ENCODE measurements around the gene AOPEP.

The AOPEP gene

DNA sequence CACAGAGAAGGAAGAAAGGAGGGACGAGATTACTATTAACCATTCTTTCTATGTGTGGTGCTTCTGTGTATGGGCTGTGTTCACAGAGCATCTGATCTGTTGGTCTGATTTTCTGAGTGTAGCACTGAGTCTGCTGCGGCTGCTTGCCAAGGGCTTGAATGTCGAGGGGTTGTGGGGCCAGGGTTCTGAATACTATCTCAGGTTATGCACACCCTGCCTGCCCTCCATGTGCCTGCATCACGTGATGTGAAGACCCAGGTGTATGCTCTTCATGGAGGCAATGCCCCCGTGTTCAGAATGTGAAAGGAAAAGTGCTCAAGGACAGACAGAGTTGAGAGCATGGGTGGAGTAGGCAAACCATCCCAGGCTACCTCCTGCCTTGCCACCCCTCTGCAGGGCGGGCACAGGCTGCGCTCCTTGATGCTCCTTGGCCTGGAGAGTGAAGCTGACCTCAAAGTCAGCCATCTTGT lies 336.1 kb downstream of the AOPEP start:
- no peak for DNase-seq (ENCODE audit: low read depth)

DNA sequence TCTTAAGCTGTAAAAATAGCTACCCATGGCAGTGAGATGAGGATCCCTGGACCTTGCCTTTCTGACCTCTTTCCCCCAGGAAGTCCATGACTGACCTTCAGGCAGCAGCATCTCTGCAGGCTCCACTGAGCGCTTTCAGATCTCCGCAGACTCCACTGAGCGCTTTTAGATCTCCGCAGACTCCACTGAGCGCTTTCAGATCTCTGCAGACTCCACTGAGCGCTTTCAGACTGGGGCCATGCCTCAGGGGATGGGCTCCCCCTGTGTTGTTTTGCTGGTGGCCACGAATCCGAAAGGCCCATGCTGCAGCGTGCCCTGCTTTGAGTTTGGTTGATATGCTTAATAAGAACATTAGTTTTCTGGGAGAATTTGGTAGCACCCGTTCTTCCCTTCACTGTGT lies 336.8 kb downstream of the AOPEP start:
- DNase-seq (ENCODE audit: low read depth), result no peak

DNA sequence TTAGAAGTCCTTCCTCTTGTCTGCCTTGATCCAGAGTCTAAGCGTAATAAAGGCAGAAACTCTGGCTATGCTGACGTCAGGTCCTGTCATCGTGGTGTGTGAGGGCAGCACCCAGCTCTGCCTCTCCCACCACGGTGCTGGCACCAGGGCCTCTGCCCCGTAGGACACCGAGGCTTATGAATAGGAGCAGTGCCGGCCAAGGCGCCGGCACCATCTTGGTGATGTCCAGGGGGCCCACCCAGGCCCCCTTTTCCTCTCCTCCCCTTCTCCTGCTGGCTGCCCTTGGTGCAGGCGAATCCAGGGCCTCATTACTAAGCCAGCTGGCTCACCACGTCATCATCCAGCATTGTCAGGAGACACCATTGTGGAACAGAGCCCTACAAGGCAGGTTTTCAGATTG lies 338.7 kb downstream of the AOPEP start:
- no peak for DNase-seq (ENCODE audit: low read depth)

DNA sequence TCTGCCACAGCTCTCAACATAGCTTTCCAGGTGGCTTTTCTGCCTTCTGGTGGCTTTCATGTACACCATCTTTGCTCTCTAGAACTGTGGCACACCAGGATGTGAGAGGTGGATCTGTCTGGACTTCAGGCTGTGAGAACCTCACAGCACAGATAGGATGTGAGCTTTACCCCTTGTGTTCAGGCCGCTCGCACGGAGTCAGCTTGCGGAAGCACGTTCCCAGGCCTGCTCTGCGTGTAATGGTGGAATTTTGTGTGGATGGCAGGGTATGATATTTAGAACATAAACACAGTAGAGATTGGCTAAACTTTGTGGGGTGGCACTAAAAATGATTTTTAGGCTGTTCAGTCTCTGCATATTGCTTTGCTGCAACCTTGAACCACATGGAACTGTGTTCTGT lies 340.6 kb downstream of the AOPEP start:
- DNase-seq (ENCODE audit: low read depth), result no peak

DNA sequence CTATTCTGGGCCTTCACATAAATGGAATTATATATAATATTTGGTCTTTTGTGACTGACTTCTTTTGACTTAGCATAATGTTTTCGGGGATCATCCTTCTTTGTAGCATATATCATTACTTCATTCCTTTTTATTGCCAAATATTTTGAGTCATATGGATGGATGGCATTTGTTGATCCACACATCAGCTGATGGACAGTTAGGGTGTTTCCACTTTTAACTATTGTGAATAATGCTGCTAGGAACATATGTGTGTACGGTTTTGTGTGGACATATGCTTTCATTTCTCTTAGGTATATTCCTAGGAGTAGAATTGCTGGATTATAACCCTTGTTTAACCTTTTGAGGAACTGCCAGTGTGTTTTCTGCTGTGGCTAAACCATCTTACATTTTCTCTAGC lies 341.4 kb downstream of the AOPEP start:
- no peak for DNase-seq (ENCODE audit: low read depth)

DNA sequence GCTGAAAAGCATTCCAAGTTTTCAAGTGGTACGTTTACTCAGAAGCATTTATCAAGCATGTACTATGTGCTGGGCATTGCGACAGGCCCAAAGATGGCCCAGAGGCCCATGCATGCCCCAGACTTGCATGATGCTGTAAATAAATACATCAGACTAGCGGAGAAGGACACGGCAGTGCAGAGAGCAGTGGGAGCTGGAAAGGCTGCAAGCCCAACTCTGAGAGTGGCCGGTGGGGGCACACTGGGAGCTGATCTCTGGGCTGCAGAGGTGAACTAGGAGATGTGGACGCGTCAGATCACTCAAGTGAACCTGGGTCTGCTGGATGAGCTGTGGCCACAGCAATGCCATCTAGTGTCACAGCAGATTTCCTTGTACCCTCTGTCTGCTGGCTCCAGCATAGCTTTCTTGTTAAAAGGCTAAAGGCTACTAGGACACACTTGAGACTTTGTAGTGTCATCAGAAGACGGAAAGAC lies 344.1 kb downstream of the AOPEP start:
- no peak for DNase-seq (ENCODE audit: low read depth)

DNA sequence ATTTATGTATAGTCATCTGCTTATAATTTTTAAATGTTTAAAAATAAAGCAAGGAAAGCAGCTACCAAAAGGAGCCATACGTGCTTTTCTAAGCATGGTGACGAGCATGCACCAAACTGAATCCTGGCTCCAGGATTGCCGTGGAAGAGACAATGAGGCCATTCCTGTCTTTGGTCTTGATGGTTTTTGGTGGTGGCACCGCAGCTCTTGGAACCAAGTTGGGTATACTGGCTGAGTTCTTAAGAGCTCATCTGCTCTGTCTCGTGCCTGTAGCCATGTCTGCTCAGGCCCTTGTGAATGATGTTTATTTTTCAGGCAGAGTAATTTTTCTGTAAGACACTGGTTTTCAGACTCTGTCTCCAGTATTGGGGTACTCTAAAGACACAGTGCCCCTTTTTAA lies 345.0 kb downstream of the AOPEP start:
- DNase-seq (ENCODE audit: low read depth), result no peak

DNA sequence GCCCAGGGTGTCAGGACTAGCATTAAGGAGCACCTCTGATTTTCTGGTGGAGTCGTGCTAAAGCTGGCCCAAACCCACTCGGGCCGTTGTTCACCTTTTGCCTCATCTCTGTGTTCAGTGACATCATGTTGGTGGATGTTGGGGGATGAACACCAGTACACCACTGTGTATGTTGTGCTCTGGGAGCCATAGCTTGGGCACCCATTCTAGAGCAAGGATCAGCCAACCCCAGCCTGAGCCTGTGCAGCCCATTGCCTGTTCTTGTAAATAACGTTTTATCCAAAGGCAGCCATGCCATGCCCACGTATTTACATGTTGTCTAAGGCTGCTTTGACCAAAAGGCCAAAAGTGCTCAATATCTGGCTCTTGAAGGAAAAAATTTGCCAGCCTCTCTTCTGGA lies 345.4 kb downstream of the AOPEP start:
- DNase-seq (ENCODE audit: low read depth), result no peak

DNA sequence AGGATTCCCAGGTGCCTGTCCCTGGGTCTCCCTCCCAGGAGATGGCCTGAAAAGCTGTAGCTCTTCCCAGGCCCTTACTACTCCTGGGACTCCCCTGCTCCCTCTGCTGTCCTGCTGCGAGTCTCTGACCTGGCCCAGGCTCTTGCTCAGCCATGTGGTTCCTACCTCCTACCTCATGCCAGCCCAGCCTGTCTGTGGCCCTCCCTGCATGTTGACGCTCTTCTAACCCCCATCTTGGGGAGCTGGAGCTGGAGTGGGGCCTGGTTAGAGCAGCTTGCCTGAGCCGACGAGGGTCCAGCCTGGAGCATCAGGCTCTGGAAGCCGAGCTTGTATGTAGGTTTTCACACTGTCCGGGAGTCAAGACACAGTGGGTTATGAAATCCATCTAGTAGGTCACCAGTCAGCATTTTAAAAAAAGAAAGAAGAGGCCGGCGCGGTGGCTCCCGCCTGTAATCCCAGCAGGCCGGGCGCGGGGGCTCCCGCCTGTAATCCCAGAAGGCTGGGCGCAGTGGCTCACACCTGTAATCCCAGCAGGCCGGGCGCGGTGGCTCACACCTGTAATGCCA lies 346.6 kb downstream of the AOPEP start:
- no peak for DNase-seq (ENCODE audit: low read depth)

DNA sequence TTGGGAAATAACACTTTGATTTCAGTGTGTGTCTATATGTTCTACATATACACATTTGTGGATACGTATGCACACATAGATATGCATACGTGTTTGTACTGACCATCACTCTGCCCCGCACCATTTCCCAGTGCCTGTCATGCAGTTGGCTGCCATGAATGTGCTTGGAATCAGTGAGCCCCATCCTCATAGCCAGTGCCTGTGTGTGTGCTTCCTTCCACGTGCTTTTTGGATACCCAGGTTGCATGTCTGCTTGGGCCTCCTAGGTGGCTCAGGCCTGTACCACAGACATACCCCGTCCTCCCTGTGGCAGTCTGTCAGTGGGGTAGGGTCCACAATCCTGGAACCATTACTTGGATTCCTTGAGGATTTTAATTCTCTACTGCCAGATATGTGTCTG lies 347.4 kb downstream of the AOPEP start:
- DNase-seq (ENCODE audit: low read depth), result no peak

DNA sequence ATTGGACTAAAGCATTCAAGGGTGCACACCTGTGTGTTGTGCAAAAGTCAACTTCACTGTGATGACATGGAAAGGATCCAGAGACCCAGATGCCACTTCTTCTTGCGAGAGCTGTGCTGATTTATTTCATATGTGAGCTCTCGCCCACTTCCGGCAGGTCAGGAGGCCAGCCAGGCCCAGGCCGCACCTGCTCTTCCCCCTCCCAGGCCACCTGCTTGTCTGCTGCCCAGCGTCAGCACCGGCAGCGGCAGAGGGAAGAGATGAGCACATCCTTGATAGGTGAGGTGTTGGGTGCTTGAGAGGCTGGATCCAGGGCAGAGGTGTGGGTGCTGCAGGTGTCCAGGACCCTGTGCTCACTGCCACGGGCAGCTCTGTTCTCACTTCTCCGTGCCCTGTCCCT lies 348.1 kb downstream of the AOPEP start:
- DNase-seq (ENCODE audit: low read depth), result no peak

DNA sequence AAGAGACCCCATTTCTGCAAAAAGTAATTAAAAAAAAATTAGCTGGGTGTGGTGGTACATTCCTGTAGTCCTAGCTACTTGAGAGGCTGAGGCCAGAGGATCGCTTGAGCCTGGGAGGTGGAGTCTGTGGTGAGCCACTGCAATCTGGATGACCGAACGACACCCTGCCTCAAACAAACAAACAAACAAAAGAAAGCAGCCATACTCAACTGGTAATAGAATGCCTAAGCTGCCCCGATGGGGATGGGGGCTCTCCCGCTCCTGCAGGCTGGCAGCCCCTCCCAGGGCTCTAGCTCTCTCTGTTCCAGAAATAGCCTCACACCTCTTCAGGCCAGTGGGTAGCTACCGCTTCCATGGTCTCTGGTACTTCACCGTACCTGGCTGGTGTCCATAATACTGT lies 349.2 kb downstream of the AOPEP start:
- no peak for DNase-seq (ENCODE audit: low read depth)

DNA sequence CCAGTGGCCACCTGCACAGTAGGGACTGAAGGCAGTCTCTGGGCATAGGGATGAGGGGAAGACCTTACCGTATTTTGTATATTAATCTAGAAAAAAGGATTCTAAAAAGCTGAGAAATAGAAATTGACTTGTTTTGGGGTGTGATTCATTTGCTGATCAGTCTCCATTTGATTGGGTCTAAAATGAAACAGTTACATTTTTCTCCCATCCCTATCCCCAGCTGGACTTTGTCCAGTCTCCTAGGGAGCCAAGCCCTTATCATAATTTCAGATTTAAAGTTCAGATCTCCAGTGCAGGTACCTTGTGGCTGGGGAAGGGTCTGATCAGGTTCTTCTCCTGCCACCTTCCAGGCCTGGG lies 350.2 kb downstream of the AOPEP start:
- no peak for DNase-seq (ENCODE audit: low read depth)

DNA sequence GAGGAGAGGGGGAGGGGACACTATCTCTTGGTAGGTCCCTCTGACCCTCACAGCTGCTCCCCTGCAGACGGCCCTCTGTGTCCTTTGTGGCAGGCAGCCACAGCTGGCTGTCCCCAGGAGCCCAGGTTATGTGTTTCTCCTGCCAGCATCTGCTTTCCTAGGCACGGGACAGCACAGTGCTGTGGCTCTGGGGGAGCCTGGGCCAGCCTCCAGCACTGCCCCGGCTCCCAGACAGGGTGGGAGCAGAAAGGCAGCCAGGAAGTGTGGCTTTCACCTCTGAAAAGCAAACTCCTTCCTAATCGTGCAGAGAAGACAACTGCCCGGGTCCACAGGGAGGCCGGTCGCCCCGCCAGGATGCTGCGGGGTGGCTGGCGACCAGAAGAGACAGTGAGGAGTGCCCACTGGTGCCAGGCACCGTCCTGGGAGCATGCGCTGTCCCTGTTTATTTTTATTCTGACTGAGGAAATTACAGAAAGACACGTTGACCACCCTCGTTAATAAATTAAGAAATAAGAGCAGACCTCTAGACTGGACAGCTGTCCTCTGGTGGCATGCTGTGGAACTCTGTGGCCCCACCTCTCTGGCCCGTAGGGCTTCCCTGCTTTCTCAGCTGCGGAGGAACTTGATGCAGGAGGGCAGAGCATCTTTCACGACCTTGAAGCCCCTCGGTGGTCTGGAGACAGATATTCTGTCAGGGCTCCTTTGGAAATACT lies 350.7 kb downstream of the AOPEP start:
- DNase-seq (ENCODE audit: low read depth), result no peak

DNA sequence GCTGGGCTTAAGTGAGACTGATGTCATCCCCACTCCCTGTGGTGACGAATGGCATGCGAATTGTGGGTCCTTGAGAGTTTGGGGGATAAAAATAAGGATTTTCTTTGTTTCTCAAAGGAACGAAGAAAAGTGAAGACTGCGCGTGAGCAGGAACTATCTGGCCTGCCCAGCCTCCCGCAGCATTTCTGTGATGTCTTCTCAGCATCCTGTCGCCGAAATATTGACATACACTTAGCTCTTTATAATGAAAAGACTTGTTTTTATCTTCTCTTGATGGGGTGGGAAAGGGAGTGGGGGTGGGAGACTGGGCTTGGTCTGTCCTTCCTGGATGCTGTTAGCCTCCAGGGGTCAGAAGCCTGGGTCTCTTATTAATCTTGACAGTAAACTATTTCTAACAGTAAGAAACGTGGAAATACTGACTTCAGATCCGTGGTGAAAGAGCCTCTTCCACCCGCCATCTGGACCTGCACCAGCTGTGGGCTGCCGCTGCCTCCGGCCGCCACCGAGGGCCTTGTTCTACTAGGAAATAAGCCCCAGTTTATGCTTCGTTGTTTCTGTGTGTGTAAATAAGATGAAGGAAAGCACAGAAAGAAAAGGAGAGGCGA lies 351.4 kb downstream of the AOPEP start:
- no peak for DNase-seq (ENCODE audit: low read depth)

DNA sequence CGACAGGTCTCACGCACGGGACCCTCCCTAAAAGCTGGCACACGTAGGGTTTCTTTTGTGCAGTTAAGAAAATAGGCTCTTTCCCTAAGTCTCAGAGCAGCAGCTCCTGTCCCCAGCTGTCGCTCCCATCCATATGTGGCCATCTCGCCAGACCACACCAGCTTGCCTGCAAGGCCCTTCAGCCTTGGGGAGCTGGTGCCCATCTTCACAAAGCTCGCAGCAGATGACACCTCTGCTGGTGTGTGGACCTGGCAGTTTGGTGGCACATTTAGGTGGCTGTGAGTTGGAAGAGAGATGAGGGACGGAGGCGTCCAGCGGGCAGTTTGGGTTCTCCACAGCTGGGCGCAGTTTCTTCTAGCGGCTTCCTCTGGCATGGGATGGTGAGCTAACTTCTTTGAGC lies 352.0 kb downstream of the AOPEP start:
- DNase-seq (ENCODE audit: low read depth), result no peak

DNA sequence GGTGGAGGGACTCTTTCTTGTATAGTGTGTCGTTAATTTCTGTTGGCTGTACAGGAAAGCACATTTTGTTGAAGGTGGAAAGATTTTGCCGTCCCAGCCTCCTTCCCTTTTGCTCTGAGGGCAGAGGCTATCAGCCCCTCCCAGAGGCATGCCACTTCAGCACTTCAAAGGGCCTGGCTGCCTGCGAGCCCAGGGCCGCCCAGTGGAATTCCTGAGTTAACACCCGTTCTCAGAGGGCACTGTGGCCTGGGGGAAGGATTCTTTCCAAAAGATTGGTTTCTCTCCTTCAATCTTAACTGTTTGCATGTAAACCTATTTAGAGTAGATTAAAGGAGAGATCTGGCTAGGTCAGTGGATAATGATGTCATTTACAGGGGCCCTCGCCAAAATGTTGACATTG lies 352.4 kb downstream of the AOPEP start:
- no peak for DNase-seq (ENCODE audit: low read depth)

DNA sequence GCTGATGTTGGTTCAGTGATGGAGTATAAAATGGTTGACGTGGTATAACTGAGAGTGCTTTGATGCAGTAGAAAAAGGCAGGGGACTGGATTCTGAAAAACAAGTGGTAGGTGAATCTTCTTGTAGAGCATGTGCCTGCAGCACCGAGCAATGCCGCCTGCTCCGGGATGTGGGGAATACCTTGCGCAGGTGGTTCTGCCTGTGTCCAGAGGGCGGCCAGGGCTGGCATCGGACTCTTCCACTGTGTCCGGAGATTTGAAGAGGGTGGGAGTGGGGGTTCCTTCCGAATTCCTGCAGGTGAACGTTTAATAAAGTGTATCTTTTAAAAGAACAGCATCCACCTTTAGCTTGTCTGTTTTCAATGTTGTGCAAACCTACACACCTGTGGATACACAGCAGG lies 353.0 kb downstream of the AOPEP start:
- DNase-seq (ENCODE audit: low read depth), result no peak

DNA sequence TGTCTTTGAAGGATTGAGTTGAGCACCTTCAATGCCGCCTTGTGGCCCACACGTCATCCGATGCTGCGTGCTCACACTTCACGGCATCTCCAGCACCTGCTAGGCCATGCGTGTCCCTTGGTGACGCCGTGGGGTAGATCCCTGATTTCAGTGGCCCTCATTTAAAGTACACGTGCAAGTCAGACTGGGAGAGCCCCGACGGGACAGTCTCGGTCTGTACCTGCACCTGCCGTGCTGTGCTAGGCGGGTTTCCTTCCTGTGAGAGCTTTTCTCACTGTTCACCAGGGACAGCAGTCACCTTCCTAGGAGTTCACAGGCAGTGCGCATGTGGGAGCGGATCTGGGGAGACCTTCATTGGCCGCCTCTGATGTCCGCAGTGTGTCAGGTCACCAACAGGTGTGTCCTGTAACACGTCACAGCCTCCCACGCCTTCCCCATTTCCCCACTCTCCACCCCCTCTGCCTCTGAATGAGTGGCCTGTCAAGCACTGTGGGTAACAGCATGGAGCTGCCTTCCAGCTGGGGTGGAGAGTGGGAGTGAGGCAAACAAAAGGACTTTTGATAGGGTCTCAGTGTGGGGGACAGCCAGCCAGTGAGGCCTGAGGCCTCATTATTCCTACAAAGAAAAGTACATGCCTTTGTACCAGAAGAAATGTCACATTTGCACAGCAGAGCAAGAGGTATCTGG lies 354.6 kb downstream of the AOPEP start:
- DNase-seq (ENCODE audit: low read depth), result no peak

DNA sequence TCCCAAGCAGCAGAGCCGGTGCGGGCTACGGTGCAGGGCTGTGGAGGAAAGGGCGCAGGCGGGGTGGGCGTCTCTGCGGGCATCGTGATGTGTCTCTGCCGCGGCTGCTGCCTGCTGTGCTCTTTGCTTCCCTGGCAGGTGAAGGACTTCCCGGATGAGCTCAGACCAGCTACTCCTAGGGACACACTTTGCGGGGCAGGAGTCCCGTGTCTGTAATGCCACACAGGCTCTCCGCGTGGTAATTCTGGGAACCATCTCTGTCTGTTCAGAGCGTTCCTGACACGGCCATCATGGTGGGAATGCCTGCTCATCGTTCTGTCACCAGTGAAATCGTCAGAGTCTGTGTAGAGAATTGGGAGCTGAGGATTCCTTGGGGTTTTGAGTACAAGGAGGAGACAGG lies 355.5 kb downstream of the AOPEP start:
- no peak for DNase-seq (ENCODE audit: low read depth)

DNA sequence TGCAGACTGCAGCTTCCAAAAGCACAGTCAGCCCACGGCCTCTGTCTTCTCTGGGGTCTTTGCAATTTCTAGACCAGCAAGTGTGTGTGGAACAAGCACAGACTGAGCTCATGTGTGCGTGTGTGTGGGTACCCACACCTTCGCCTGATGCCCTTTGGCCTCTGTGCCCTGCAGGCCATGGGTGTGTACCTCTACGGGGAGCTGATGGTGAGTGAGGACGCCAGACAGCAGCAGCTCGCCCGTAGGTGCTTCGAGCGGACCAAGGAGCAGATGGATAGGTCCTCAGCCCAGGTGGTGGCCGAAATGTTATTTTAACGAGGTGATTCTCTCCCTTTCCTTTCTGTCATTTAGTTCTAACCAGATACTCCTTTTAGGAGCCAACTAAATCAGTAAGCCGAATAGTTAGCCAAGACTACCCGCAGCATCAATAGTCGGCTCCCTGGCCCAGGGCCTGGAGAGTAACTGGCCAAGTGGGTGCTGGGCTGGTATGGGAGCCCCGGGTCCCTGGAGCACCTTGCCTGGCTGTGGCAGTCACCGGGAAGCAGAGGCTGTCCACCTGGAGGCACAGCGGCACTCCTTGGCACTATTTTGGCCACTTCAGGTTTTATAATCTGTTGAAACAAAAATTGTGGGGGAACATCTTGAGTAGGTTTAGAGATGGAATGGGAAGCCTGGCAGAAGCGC lies 356.0 kb downstream of the AOPEP start:
- DNase-seq (ENCODE audit: low read depth), result no peak

DNA sequence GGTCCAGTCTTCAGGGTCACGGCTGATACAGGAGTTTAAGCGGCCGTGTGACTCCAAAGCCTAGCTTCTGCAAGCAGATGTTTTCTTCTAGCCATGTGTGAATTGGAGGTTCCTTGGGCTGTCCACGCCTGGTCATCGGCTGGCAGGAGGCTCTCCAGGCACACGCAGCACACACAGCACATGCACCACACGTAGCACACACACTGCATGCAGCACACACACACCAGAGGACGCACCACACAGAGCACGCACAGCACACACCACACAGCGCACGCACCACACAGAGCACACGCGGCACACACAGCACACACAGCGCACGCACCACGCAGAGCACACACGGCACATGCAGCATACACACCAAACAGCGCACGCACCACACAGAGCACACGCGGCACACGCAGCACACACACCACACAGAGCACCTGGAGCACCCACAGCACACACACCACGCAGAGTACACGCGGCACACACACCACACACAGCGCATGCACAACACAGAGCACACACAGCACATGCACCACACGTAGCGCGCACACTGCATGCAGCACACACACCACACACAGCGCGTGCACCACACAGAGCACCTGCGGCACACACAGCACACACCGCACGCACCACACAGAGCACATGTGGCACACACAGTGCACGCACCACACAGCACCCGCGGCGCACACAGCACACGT lies 356.7 kb downstream of the AOPEP start:
- DNase-seq (ENCODE audit: low read depth), result no peak
